ENCODE data around the gene TTC9.
A peak's percentile ranks its signal among the peaks of the same experiment; 100 is the strongest.

GRCh38 chr14:70716483-70716882 is 74.8 kb downstream of the TTC9 start:
- no peak for TF ChIP-seq TAF1 (conservative IDR thresholded peaks at IDR 0.05)
- TF ChIP-seq CTCF (IDR thresholded peaks at IDR 0.05; ENCODE audit: low read depth, low read length, missing input control) = no peak
- no peak for TF ChIP-seq EGR1 (IDR thresholded peaks at IDR 0.05; ENCODE audit: low read depth in 2 of 2)
- TF ChIP-seq YY1 (IDR thresholded peaks at IDR 0.05) = no peak
- peak; percentile 76 to 78 for TF ChIP-seq RXRA (IDR thresholded peaks at IDR 0.05)
- TF ChIP-seq, protein P1, sequence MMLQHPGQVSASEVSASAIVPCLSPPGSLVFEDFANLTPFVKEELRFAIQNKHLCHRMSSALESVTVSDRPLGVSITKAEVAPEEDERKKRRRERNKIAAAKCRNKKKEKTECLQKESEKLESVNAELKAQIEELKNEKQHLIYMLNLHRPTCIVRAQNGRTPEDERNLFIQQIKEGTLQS (IDR thresholded peaks at IDR 0.05) = no peak
- TF ChIP-seq JUND (IDR thresholded peaks at IDR 0.05) = peak in 1 of 2 donors; percentile 20
- peak; percentile 45 to 52 for TF ChIP-seq RAD21 (IDR thresholded peaks at IDR 0.05)
- peak; percentile 91 for TF ChIP-seq FOXA1 (IDR thresholded peaks at IDR 0.05)
- TF ChIP-seq ZBTB33 (IDR thresholded peaks at IDR 0.05) = peak; percentile 5
- TF ChIP-seq GABPA (IDR thresholded peaks at IDR 0.05 in 1 of 2, conservative IDR thresholded peaks at IDR 0.05 in 1 of 2) = no peak

Data from liver (tissue), 3 donors.